Right atrium auricular region (tissue), 2 donors: Measurements from ENCODE around the gene PLIN3. TPM values are rescaled to one million over a fixed set of nuclear protein-coding genes. Genes with fewer than 3 reads are reported as not detected.
"Not testable (repeated sequence)": the region's sequence is repeated elsewhere in the genome, so short reads cannot be mapped to it uniquely, and the experiment has no call there.

ENCODE experiments used
- DNase-seq: peaks from one replicate; pipeline ENCODE4 v3.0.0-alpha.2; 2019; ENCODE audit warnings: low spot score
- H3K27ac ChIP-seq, 2 donors: fragments of 200-600 bp; sonication (generic); 1 replicate in 1 of 2; 2 replicates in 1 of 2; pipeline ENCODE4 v1.5.1; 2016 to 2019
- H3K27me3 ChIP-seq, 2 donors: fragments of 200-600 bp; sonication (generic); one replicate each; pipeline versions ENCODE4 v1.5.1 to v1.6.0; 2017 to 2019
- H3K36me3 ChIP-seq: fragments of 200-600 bp; sonication (generic); one replicate; pipeline ENCODE4 v1.5.1; 2016
- H3K4me1 ChIP-seq, 2 donors: fragments of 200-600 bp; sonication (generic); one replicate each; pipeline versions ENCODE4 v1.5.1 to v1.6.0; 2017 to 2019
- H3K4me3 ChIP-seq, 2 donors: fragments of 200-600 bp; sonication (generic); 1 replicate in 1 of 2; 2 replicates in 1 of 2; pipeline ENCODE4 v1.5.1; 2017 to 2019; ENCODE audit warnings: mild to moderate bottlenecking in 1 of 2, moderate library complexity in 1 of 2
- H3K9me3 ChIP-seq, 2 donors: fragments of 200-600 bp; sonication (generic); one replicate each; pipeline ENCODE4 v1.5.1; 2019
- CTCF ChIP-seq, 2 donors: fragments of 200-600 bp; sonication (generic); IDR thresholded peaks; one replicate each; pipeline ENCODE4 v1.5.1; 2019; ENCODE audit warnings: antibody characterized with exemption in 2 of 2
- total RNA-seq, 2 donors: library from RNA; depleted of rRNA; stranded (reverse); fragments of >200 nt; gene quantifications; one replicate each; pipeline ENCODE4 v1.1.0, GENCODE V29; 2016

The PLIN3 gene
- total RNA-seq, 2 donors from 2014 or later, result 23.3 to 27.2 TPM

- DNase-seq, result no peak
Measured at GRCh38 chr19:4852484-4852883, 15.0 kb downstream of the PLIN3 start.

GRCh38 chr19:4851551-4852290 is 15.7 kb downstream of the PLIN3 start:
- DNase-seq, result peak; percentile 66
- peaks cover 37% of the 10 kb centered on the region for H3K36me3 ChIP-seq
- no peaks in the 10 kb centered on the region for H3K4me1 ChIP-seq
- H3K9me3 ChIP-seq, result no peaks in the 10 kb centered on the region
- no peak overlapping the region for H3K27ac ChIP-seq
- peak; percentile 79 to 85 for TF ChIP-seq CTCF (IDR thresholded peaks at IDR 0.05)
- H3K4me3 ChIP-seq, result no peak overlapping the region
- H3K27me3 ChIP-seq, result no peaks in the 10 kb centered on the region

More at GRCh38 chr19:4852484-4852883, 15.0 kb downstream of the PLIN3 start:
- Histone ChIP-seq H3K27me3 (no peaks in the 10 kb centered on the region), H3K36me3 (peaks cover 41% of the 10 kb centered on the region), H3K4me3 (no peak overlapping the region), H3K4me1 (no peaks in the 10 kb centered on the region), H3K9me3 (no peaks in the 10 kb centered on the region), H3K27ac (no peak overlapping the region)
- TF ChIP-seq CTCF (IDR thresholded peaks at IDR 0.05), result no peak

- Histone ChIP-seq H3K4me1 (no peaks in the 10 kb centered on the region), H3K36me3 (peaks cover 23% of the 10 kb centered on the region), H3K9me3 (no peaks in the 10 kb centered on the region), H3K27me3 (no peaks in the 10 kb centered on the region), H3K4me3 (no peak overlapping the region), H3K27ac (no peak overlapping the region)
- no peak for DNase-seq
- no peak for TF ChIP-seq CTCF (IDR thresholded peaks at IDR 0.05)
Measured at GRCh38 chr19:4849019-4849418, 18.4 kb downstream of the PLIN3 start.

GRCh38 chr19:4847190-4847973 is 20.1 kb downstream of the PLIN3 start:
- Histone ChIP-seq H3K9me3 (no peaks in the 10 kb centered on the region), H3K27me3 (no peaks in the 10 kb centered on the region), H3K36me3 (peaks cover 34% of the 10 kb centered on the region), H3K27ac (no peak overlapping the region), H3K4me1 (no peaks in the 10 kb centered on the region), H3K4me3 (no peak overlapping the region)
- TF ChIP-seq CTCF (IDR thresholded peaks at IDR 0.05), result no peak
- no peak for DNase-seq

GRCh38 chr19:4845975-4846374 is 21.5 kb downstream of the PLIN3 start:
- not testable (repeated sequence) for H3K4me3 ChIP-seq, H3K9me3 ChIP-seq, H3K4me1 ChIP-seq, H3K27me3 ChIP-seq, DNase-seq
- Histone ChIP-seq H3K36me3 (peaks cover 36% of the 10 kb centered on the region), H3K27ac (peak overlapping the region in 1 of 2 donors; percentile 23)
